Measurements from ENCODE around the gene PIANP. TPM values are rescaled to one million over a fixed set of nuclear protein-coding genes. Genes with fewer than 3 reads are reported as not detected.

Gene PIANP
- total and polyA plus RNA-seq, 2 of the 4 experiments (the other 2 are of a cell fraction): 0.18 to 6.8 TPM

DNA sequence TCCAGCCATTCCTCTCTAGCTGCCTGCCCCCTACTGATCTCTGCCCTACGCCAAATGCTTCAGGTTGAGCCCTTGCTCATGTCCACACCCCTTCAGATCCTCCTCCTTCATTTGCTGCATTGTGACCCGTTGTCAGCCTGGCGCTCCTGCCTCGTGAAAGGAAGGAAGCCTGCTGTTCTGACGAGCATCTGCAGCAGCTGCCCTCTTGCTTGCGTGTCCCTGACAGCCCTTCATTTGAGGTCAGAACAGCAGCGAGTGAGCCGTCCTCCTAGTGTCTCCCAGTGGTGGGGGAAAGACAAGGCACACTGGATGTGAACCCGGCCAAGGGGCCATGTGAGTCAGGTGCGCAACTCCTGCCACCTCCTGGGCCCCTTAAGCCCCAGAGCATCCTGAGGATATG, 3.0 kb upstream of the PIANP start:
- no peak for ATAC-seq (ENCODE audit: low read depth)

More for the DNA sequence above, 3.0 kb upstream of the PIANP start:
- in situ Hi-C loops (cut with MboI; ENCODE audit: low sequenced_read_pairs) (no loop called here), dilution Hi-C loops (cut with HindIII; ENCODE audit: low sequenced_read_pairs, unreplicated experiment) (no loop called here), intact Hi-C loops (cut with micrococcal nuclease) (no loop called here)
- Histone ChIP-seq H3K4me3 (ENCODE audit: insufficient read depth, low read depth, low read length) (no peak overlapping the region), H3K18ac (ENCODE audit: low read depth, low read length) (no peak overlapping the region), H2BK120ac (ENCODE audit: low read depth, low read length) (no peak overlapping the region), H3K4ac (ENCODE audit: low read depth, low read length) (no peak overlapping the region), H2BK5ac (ENCODE audit: low read depth, low read length, poor library complexity, severe bottlenecking) (no peak overlapping the region), H2BK15ac (ENCODE audit: low read depth, low read length) (no peak overlapping the region), H3K9me1 (ENCODE audit: insufficient read depth, low read length) (no peaks in the 10 kb centered on the region), H2AK5ac (ENCODE audit: low read depth, low read length) (no peak overlapping the region), H3K27me3 (ENCODE audit: control insufficient read depth, insufficient read depth, low read length) (peaks cover 3% of the 10 kb centered on the region; the same call in 1 of the 2 replicates), H3K36me3 (ENCODE audit: control insufficient read depth, insufficient read depth, low read length) (no peaks in the 10 kb centered on the region), H3K27ac (ENCODE audit: insufficient read depth, low read length) (no peak overlapping the region), H3K4me2 (ENCODE audit: low read depth, low read length) (no peak overlapping the region), H4K8ac (ENCODE audit: low read depth in 2 of 2, low read length in 2 of 2) (no peak overlapping the region), H3K14ac (replicated peaks; ENCODE audit: low read depth, low read length) (no peak overlapping the region), H2AFZ (replicated peaks; ENCODE audit: low read length, poor library complexity) (peak overlapping the region; percentile 34), H3K4me1 (ENCODE audit: control insufficient read depth, insufficient read depth, low read length) (peaks cover 4% of the 10 kb centered on the region), H3K56ac (ENCODE audit: extremely low read depth, insufficient read depth, low read length) (no peak overlapping the region), H4K20me1 (ENCODE audit: insufficient read depth, low read length) (no peaks in the 10 kb centered on the region), H2AK9ac (replicated peaks; ENCODE audit: low read depth, low read length, poor library complexity) (peak overlapping the region; percentile 1), H3K23ac (ENCODE audit: low read depth, low read length) (no peak overlapping the region), H3K9ac (ENCODE audit: low read depth, low read length) (no peak overlapping the region), H3K79me1 (ENCODE audit: low read depth in 1 of 2, low read length in 2 of 2) (peaks cover 10 to 11% of the 10 kb centered on the region in 2 experiments; a peak in 3 of 4 replicates), H4K91ac (ENCODE audit: insufficient read depth, low read depth, low read length) (no peak overlapping the region), H3K9me3 (ENCODE audit: control insufficient read depth, insufficient read depth, low read length) (no peaks in the 10 kb centered on the region), H4K5ac (ENCODE audit: low read depth, low read length) (no peak overlapping the region), H2BK20ac (ENCODE audit: low read depth, low read length) (no peak overlapping the region)
- DNase-seq: peak; percentile 41
- TF ChIP-seq MAZ (IDR thresholded peaks at IDR 0.05; ENCODE audit: borderline replicate concordance, low read depth, low read length) (no peak), SMC3 (IDR thresholded peaks at IDR 0.05; ENCODE audit: low read depth, low read length) (no peak), RCOR1 (IDR thresholded peaks at IDR 0.05; ENCODE audit: insufficient replicate concordance, low read length) (no peak), CEBPB (IDR thresholded peaks at IDR 0.05; ENCODE audit: low read depth, low read length) (no peak), MXI1 (IDR thresholded peaks at IDR 0.05; ENCODE audit: borderline replicate concordance, low read depth, low read length) (no peak), MAFK (IDR thresholded peaks at IDR 0.05; ENCODE audit: low read depth, low read length) (no peak), FOS (IDR thresholded peaks at IDR 0.05; ENCODE audit: low read depth, low read length) (no peak)
- TF ChIP-seq, protein P1, sequence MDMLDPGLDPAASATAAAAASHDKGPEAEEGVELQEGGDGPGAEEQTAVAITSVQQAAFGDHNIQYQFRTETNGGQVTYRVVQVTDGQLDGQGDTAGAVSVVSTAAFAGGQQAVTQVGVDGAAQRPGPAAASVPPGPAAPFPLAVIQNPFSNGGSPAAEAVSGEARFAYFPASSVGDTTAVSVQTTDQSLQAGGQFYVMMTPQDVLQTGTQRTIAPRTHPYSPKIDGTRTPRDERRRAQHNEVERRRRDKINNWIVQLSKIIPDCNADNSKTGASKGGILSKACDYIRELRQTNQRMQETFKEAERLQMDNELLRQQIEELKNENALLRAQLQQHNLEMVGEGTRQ (IDR thresholded peaks at IDR 0.05; ENCODE audit: low read depth, low read length): no peak
- TF ChIP-seq, protein P2, sequence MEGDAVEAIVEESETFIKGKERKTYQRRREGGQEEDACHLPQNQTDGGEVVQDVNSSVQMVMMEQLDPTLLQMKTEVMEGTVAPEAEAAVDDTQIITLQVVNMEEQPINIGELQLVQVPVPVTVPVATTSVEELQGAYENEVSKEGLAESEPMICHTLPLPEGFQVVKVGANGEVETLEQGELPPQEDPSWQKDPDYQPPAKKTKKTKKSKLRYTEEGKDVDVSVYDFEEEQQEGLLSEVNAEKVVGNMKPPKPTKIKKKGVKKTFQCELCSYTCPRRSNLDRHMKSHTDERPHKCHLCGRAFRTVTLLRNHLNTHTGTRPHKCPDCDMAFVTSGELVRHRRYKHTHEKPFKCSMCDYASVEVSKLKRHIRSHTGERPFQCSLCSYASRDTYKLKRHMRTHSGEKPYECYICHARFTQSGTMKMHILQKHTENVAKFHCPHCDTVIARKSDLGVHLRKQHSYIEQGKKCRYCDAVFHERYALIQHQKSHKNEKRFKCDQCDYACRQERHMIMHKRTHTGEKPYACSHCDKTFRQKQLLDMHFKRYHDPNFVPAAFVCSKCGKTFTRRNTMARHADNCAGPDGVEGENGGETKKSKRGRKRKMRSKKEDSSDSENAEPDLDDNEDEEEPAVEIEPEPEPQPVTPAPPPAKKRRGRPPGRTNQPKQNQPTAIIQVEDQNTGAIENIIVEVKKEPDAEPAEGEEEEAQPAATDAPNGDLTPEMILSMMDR (conservative IDR thresholded peaks at IDR 0.05; ENCODE audit: low read depth, low read length): no peak
- CTCF ChIA-PET: no interaction called here
- WGBS, 2 experiments (ENCODE audit: extremely low coverage in 2 of 2, insufficient read length in 1 of 2): no CpG with 5 or more reads among the region's 10 CpGs
- no TSS peak for BruUV-seq (replicated peaks)
- POLR2A ChIA-PET (ENCODE audit: unreplicated experiment): interaction anchor here (0.5 kb wide), 1 partner anchor 170 kb away, joined by 7 read pairs; the partner anchor contains the start of gene GAPDH

Data from IMR-90 (cell line).